ENCODE results near the gene OXSR1. TPM values are rescaled to one million over a fixed set of nuclear protein-coding genes. Genes with fewer than 3 reads are reported as not detected.

The OXSR1 gene
- total and polyA plus RNA-seq, 10 of the 15 experiments (the other 5 are each of a cell fraction or from before 2014, with no cell fraction given), result 12.4 to 54.6 (median 35.7) TPM

DNA sequence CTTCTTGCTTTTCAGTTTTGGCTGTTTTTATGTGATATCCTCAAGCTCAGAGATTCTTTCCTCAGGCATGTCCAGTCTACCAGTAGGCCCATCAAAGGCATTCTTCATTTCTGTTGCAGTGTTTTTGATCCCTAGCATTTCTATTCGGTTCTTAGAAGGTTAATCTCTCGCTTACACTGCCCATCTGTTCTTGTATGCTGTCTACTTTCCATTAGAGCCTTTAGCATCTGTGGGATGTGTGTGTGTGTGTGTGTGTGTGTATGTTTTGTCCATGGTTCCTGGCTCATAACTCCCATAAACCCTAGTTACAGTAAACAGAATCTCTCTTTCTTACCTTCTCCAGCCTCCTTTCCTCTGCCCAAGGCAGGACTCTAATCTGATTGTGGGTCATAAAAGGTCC is 95.1 kb downstream of the OXSR1 start (continued):
- TF ChIP-seq BMI1 (IDR thresholded peaks at IDR 0.05; ENCODE audit: borderline replicate concordance) (no peak), ZBED1 (IDR thresholded peaks at IDR 0.05; ENCODE audit: borderline replicate concordance) (no peak), ETV6 (conservative IDR thresholded peaks at IDR 0.05 in 1 of 2, IDR thresholded peaks at IDR 0.05 in 1 of 2; ENCODE audit: borderline replicate concordance in 1 of 2, low read depth in 1 of 2) (no peak), BRCA1 (IDR thresholded peaks at IDR 0.05; ENCODE audit: low read depth, low read length) (no peak), SMARCA5 (IDR thresholded peaks at IDR 0.05) (no peak)
- TF ChIP-seq, protein P1, sequence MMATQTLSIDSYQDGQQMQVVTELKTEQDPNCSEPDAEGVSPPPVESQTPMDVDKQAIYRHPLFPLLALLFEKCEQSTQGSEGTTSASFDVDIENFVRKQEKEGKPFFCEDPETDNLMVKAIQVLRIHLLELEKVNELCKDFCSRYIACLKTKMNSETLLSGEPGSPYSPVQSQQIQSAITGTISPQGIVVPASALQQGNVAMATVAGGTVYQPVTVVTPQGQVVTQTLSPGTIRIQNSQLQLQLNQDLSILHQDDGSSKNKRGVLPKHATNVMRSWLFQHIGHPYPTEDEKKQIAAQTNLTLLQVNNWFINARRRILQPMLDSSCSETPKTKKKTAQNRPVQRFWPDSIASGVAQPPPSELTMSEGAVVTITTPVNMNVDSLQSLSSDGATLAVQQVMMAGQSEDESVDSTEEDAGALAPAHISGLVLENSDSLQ (IDR thresholded peaks at IDR 0.05), result no peak
- TF ChIP-seq, protein P2, sequence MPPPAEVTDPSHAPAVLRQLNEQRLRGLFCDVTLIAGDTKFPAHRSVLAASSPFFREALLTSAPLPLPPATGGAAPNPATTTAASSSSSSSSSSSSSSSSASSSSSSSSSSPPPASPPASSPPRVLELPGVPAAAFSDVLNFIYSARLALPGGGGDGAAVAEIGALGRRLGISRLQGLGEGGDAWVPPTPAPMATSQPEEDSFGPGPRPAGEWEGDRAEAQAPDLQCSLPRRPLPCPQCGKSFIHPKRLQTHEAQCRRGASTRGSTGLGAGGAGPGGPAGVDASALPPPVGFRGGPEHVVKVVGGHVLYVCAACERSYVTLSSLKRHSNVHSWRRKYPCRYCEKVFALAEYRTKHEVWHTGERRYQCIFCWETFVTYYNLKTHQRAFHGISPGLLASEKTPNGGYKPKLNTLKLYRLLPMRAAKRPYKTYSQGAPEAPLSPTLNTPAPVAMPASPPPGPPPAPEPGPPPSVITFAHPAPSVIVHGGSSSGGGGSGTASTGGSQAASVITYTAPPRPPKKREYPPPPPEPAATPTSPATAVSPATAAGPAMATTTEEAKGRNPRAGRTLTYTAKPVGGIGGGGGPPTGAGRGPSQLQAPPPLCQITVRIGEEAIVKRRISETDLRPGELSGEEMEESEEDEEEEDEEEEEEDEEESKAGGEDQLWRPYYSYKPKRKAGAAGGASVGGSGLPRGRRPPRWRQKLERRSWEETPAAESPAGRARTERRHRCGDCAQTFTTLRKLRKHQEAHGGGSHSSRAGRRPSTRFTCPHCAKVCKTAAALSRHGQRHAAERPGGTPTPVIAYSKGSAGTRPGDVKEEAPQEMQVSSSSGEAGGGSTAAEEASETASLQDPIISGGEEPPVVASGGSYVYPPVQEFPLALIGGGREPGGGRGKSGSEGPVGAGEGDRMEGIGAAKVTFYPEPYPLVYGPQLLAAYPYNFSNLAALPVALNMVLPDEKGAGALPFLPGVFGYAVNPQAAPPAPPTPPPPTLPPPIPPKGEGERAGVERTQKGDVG (CRISPR knock-in tag; IDR thresholded peaks at IDR 0.05), result no peak

DNA sequence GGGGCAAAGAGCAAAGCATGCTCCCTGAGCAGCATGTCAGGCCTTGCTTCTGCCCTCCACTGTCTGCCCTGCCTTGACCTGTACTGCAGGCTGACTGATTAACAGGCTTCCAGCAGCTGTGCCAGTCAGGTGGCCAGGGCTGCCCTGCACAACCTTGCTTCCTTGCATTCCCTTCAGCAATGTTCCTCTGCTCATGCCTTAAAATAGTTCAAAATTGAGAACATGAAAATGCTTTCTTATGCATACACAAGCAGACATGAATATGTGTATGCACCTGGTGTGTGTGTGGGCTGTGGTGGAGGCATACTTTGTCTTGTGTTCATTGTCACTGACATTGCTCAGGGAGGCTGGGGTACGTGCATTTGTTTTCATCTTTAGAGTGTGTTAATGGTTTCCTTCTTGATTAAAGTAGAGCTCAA is 99.0 kb downstream of the OXSR1 start:
- intact Hi-C loops (cut with micrococcal nuclease; ENCODE audit: unreplicated experiment) (no loop called here), in situ Hi-C loops (cut with MboI) (no loop called here)
- peak; percentile 12; the same call in 2 of the 3 replicates for ATAC-seq
- RAD21 ChIA-PET (ENCODE audit: unreplicated experiment), result interaction anchor here (1.2 kb wide), 1 partner anchor 10 kb away, joined by 3 read pairs; no protein-coding TSS in a partner anchor
- Histone ChIP-seq H2AFZ (ENCODE audit: control insufficient read depth, low read depth, low read length) (no peak overlapping the region), H3K36me3 (ENCODE audit: control insufficient read depth in 2 of 2, insufficient read depth in 2 of 2, low read length in 1 of 2) (no peaks in the 10 kb centered on the region), H4K20me1 (ENCODE audit: control insufficient read depth, insufficient read depth) (no peaks in the 10 kb centered on the region), H3K79me2 (ENCODE audit: control insufficient read depth, insufficient read depth, low read length) (no peaks in the 10 kb centered on the region), H3K4me2 (ENCODE audit: control insufficient read depth, insufficient read depth) (no peak overlapping the region), H3K27ac (ENCODE audit: control insufficient read depth, insufficient read depth) (no peak overlapping the region), H3K9ac (ENCODE audit: control insufficient read depth, insufficient read depth, low read length) (no peak overlapping the region), H3K4me1 (ENCODE audit: control insufficient read depth, insufficient read depth, low read length) (peaks cover 14% of the 10 kb centered on the region), H3K4me3 (no peak overlapping the region), H3K9me3 (replicated peaks; ENCODE audit: control insufficient read depth, insufficient read depth, low read length) (no peaks in the 10 kb centered on the region), H3K27me3 (replicated peaks in 1 of 2; ENCODE audit: control insufficient read depth in 2 of 2, insufficient read depth in 2 of 2, low read length in 1 of 2) (no peaks in the 10 kb centered on the region)
- no TSS peak for BruUV-seq (replicated peaks)
- FAIRE-seq, result no peak
- no peak for DNase-seq (ENCODE audit: low read depth, low spot score)
- SMC1A ChIA-PET (ENCODE audit: uncharacterized antibody, unreplicated experiment), result interaction anchor here (1.5 kb wide), 1 partner anchor 12 kb away, joined by 3 read pairs; no protein-coding TSS in a partner anchor
- CTCF ChIA-PET, result no interaction called here
- WGBS (ENCODE audit: insufficient coverage, insufficient replicate concordance, low lambda C conversion rate, missing lambda C conversion rate), result 0% methylated on average over 1 of the region's 1 CpG
- POLR2A ChIA-PET, result no interaction called here
- no peak for TF ChIP-seq BACH1 (IDR thresholded peaks at IDR 0.05; ENCODE audit: borderline replicate concordance)
- TF ChIP-seq, protein P3, sequence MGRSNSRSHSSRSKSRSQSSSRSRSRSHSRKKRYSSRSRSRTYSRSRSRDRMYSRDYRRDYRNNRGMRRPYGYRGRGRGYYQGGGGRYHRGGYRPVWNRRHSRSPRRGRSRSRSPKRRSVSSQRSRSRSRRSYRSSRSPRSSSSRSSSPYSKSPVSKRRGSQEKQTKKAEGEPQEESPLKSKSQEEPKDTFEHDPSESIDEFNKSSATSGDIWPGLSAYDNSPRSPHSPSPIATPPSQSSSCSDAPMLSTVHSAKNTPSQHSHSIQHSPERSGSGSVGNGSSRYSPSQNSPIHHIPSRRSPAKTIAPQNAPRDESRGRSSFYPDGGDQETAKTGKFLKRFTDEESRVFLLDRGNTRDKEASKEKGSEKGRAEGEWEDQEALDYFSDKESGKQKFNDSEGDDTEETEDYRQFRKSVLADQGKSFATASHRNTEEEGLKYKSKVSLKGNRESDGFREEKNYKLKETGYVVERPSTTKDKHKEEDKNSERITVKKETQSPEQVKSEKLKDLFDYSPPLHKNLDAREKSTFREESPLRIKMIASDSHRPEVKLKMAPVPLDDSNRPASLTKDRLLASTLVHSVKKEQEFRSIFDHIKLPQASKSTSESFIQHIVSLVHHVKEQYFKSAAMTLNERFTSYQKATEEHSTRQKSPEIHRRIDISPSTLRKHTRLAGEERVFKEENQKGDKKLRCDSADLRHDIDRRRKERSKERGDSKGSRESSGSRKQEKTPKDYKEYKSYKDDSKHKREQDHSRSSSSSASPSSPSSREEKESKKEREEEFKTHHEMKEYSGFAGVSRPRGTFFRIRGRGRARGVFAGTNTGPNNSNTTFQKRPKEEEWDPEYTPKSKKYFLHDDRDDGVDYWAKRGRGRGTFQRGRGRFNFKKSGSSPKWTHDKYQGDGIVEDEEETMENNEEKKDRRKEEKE (IDR thresholded peaks at IDR 0.05), result no peak
- TF ChIP-seq, protein P4, sequence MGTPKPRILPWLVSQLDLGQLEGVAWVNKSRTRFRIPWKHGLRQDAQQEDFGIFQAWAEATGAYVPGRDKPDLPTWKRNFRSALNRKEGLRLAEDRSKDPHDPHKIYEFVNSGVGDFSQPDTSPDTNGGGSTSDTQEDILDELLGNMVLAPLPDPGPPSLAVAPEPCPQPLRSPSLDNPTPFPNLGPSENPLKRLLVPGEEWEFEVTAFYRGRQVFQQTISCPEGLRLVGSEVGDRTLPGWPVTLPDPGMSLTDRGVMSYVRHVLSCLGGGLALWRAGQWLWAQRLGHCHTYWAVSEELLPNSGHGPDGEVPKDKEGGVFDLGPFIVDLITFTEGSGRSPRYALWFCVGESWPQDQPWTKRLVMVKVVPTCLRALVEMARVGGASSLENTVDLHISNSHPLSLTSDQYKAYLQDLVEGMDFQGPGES (IDR thresholded peaks at IDR 0.05), result no peak
- TF ChIP-seq SMARCA5 (IDR thresholded peaks at IDR 0.05), result no peak
- TF ChIP-seq ZNF384 (IDR thresholded peaks at IDR 0.05; ENCODE audit: borderline replicate concordance, low read depth, low read length), result no peak
- no peak for TF ChIP-seq KAT2A (conservative IDR thresholded peaks at IDR 0.05; ENCODE audit: control insufficient read depth, low read depth, low read length)
- no peak for TF ChIP-seq ZNF274 (IDR thresholded peaks at IDR 0.05; ENCODE audit: insufficient read depth, insufficient read length)
- no peak for TF ChIP-seq GATAD2B (conservative IDR thresholded peaks at IDR 0.05; ENCODE audit: low read depth)

Measured in GM12878 (cell line).